ENCODE measurements around the gene SERGEF. TPM values are rescaled to one million over a fixed set of nuclear protein-coding genes. Genes with fewer than 3 reads are reported as not detected.

The SERGEF gene
- total and polyA plus RNA-seq, 10 donors, result 29.0 to 55.5 (median 38.8) TPM

DNA sequence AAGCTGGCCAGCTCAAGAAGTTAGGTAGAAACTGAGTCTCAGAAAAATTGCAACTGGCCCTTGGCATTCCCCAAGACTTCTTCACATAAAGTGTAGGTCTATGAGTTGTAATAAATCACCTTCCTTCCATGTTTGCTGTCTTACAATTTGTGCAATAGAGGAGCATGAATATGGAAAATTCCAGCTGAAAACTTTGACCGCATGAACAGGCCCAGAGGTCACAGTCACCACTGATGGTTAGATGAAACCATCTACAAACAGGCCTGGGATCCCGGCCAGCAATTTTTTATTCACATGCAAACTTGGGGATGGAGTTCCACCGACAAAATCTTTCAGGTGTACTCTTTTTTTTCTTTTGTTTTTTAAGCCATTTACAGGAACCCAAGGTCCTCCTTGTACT is 88.1 kb downstream of the SERGEF start:
- TF ChIP-seq POLR2A (IDR thresholded peaks at IDR 0.05) (no peak), POLR2AphosphoS5 (IDR thresholded peaks at IDR 0.05) (no peak)
- TF ChIP-seq, protein P1, sequence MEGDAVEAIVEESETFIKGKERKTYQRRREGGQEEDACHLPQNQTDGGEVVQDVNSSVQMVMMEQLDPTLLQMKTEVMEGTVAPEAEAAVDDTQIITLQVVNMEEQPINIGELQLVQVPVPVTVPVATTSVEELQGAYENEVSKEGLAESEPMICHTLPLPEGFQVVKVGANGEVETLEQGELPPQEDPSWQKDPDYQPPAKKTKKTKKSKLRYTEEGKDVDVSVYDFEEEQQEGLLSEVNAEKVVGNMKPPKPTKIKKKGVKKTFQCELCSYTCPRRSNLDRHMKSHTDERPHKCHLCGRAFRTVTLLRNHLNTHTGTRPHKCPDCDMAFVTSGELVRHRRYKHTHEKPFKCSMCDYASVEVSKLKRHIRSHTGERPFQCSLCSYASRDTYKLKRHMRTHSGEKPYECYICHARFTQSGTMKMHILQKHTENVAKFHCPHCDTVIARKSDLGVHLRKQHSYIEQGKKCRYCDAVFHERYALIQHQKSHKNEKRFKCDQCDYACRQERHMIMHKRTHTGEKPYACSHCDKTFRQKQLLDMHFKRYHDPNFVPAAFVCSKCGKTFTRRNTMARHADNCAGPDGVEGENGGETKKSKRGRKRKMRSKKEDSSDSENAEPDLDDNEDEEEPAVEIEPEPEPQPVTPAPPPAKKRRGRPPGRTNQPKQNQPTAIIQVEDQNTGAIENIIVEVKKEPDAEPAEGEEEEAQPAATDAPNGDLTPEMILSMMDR (IDR thresholded peaks at IDR 0.05 in 8 of 11, conservative IDR thresholded peaks at IDR 0.05 in 3 of 11), result no peak
- no peak for DNase-seq
- intact Hi-C loops (cut with DNase I; ENCODE audit: low total_unique reads), result no loop called here

DNA sequence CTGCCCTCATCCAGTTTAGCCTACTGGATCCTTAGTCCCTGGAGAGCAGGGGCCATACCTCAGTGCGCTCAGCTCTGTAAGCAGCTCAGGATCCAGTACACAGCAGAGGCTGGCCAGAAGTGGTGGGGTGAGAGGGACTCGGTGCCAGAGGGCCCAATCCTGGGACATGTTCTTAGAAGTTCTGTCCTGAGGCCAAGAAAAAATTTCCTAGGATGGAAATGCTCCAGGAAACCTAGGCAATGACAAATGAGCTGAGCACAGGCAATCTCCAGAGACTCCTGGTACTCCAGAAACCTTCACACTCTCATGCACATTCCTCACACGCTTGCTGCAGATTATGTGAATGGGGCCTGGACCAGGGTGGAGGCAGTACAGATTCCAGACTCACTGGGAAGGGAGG is 89.6 kb downstream of the SERGEF start:
- DNase-seq, result no peak
- WGBS, 5 donors, result 84 to 93% (median 89%) methylated on average over 3 of the region's 3 CpGs

More for the DNA sequence above, 88.1 kb downstream of the SERGEF start:
- no peaks in the 10 kb centered on the region for H3K9me3 ChIP-seq
- peaks cover 0 to 59% (median 5%) of the 10 kb centered on the region in 6 donors for H3K36me3 ChIP-seq
- H3K4me3 ChIP-seq, result no peak overlapping the region
- peak overlapping the region in 1 of 8 donors; percentile 3 for H3K27ac ChIP-seq
- 79 to 85% (median 80%) methylated on average over 3 of the region's 3 CpGs for WGBS, 5 donors
- no peaks in the 10 kb centered on the region for H3K27me3 ChIP-seq (replicated peaks in 1 of 7)
- H3K4me1 ChIP-seq, result peaks cover 6 to 75% (median 28%) of the 10 kb centered on the region in 6 donors

DNA sequence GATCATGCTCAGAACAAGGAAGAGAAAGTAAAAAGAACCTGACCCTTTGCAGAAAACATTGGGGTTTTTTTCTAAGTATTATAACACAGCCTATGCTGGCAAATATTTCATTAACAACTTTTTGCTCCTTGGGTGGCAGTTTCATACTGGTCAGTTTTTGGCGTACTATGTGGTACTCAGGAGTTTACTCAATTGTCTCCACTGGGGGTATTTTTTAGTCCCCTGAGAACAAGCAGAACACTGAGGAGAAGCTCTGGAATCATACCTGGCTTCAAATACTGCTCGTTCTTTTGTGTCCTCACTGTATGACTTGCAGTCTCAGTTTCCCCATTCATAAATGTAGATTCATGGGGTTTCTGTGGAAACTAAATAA is 90.4 kb downstream of the SERGEF start:
- Histone ChIP-seq H3K4me1 (peaks cover 6 to 57% (median 27%) of the 10 kb centered on the region in 6 donors), H3K4me3 (no peak overlapping the region), H3K27me3 (replicated peaks in 1 of 7) (no peaks in the 10 kb centered on the region), H3K27ac (peak overlapping the region in 5 of 8 donors; percentile 56 to 76 (median 72)), H3K36me3 (peaks cover 0 to 61% (median 9%) of the 10 kb centered on the region in 6 donors), H3K9me3 (no peaks in the 10 kb centered on the region)
- TF ChIP-seq POLR2A (IDR thresholded peaks at IDR 0.05) (no peak), POLR2AphosphoS5 (IDR thresholded peaks at IDR 0.05) (no peak)
- TF ChIP-seq, protein P1 (IDR thresholded peaks at IDR 0.05 in 8 of 11, conservative IDR thresholded peaks at IDR 0.05 in 3 of 11), result no peak
- intact Hi-C loops (cut with DNase I; ENCODE audit: low total_unique reads), result no loop called here
- DNase-seq, result no peak
- 7 to 81% (median 40%) methylated on average over 2 of the region's 2 CpGs for WGBS, 5 donors

More for the DNA sequence above, 89.6 kb downstream of the SERGEF start:
- no peak overlapping the region for H3K4me3 ChIP-seq
- intact Hi-C loops (cut with DNase I; ENCODE audit: low total_unique reads), result no loop called here
- no peaks in the 10 kb centered on the region for H3K27me3 ChIP-seq (replicated peaks in 1 of 7)
- peaks cover 0 to 61% (median 6%) of the 10 kb centered on the region in 6 donors for H3K36me3 ChIP-seq
- H3K4me1 ChIP-seq, result peaks cover 6 to 65% (median 28%) of the 10 kb centered on the region in 6 donors
- TF ChIP-seq, protein P1 (IDR thresholded peaks at IDR 0.05 in 8 of 11, conservative IDR thresholded peaks at IDR 0.05 in 3 of 11), result no peak
- TF ChIP-seq POLR2AphosphoS5 (IDR thresholded peaks at IDR 0.05) (no peak), POLR2A (IDR thresholded peaks at IDR 0.05) (no peak)
- H3K9me3 ChIP-seq, result no peaks in the 10 kb centered on the region
- H3K27ac ChIP-seq, result peak overlapping the region in 4 of 8 donors; percentile 56 to 76 (median 71)

DNA sequence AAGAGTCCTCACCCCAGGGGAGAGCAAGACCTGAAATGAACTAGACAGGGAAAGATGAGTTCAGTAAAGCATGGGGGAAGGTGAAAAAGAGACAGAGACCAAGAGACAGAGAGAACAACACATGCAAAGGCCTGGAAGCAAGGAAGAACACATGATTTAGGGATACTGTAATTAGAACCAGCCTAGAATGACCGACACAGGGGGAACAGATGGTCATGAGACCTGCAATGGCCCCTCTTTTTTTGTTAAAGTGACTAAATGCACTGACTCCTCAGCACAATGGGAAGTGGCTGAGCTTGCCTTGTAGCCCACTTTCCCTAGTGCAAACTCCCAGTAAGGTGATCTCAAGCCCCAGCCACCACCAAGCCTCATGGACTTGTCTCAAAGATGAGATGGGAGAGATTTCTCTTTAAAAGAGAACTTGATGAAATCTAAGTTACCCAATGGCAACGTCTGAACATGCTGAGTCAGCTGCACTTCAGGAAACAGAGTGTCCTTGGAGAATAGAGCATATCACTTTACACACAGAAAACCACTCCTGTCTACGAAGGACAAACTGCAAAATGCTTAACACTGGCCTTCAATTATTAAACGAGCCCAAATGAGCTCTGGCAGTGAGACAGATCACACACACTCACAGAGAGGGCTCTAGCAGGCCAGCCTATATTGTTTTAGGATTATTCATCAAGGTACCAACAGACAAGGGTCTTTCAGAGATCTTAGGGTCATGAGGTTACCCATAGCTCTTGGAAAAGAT is 91.0 kb downstream of the SERGEF start:
- DNase-seq, result no peak
- 27 to 50% (median 29%) methylated on average over 4 of the region's 4 CpGs for WGBS, 5 donors
- Histone ChIP-seq H3K36me3 (peaks cover 0 to 61% (median 9%) of the 10 kb centered on the region in 6 donors), H3K9me3 (no peaks in the 10 kb centered on the region), H3K4me3 (no peak overlapping the region), H3K4me1 (peaks cover 6 to 52% (median 25%) of the 10 kb centered on the region in 6 donors), H3K27me3 (replicated peaks in 1 of 7) (no peaks in the 10 kb centered on the region), H3K27ac (peak overlapping the region in 5 of 8 donors; percentile 56 to 76 (median 72))
- peak in 1 of 3 donors; percentile 51 for TF ChIP-seq POLR2AphosphoS5 (IDR thresholded peaks at IDR 0.05)
- TF ChIP-seq, protein P1 (IDR thresholded peaks at IDR 0.05 in 8 of 11, conservative IDR thresholded peaks at IDR 0.05 in 3 of 11), result no peak
- intact Hi-C loops (cut with DNase I; ENCODE audit: low total_unique reads), result no loop called here

Measured in spleen (tissue), 11 donors.